HL-60 (cell line): ENCODE results near the gene TMUB2.

Source experiments
- DNase-seq, 2 experiments: peaks; one replicate each; pipeline ENCODE4 v3.0.0-alpha.2; 2010 to 2020; ENCODE audit warnings: low read depth in 1 of 2, low spot score in 1 of 2
- H3K27ac ChIP-seq: fragments of 250-450 bp; sonication (Bioruptor Pico); replicated peaks from 2 replicates; pipeline ENCODE4 v1.5.1; 2020; ENCODE audit warnings: mild to moderate bottlenecking, moderate library complexity
- H3K27me3 ChIP-seq: fragments of 250-450 bp; sonication (Bioruptor Pico); 2 replicates; pipeline ENCODE4 v1.5.1; 2021; ENCODE audit warnings: mild to moderate bottlenecking, moderate library complexity; ENCODE audit not compliant: insufficient read depth, poor library complexity, severe bottlenecking
- H3K4me3 ChIP-seq: replicated peaks from 2 replicates; pipeline ENCODE4 v1.5.1; 2011; ENCODE audit warnings: mild to moderate bottlenecking, control low read depth, low read length; ENCODE audit not compliant: insufficient read depth
- CTCF ChIP-seq: IDR thresholded peaks from one replicate; pipeline ENCODE4 v1.5.1; 2011; ENCODE audit warnings: low read length, control low read depth, inconsistent platforms; ENCODE audit not compliant: insufficient read depth
- GABPA ChIP-seq: IDR thresholded peaks from 2 replicates; pipeline ENCODE4 v1.6.1; 2012; ENCODE audit warnings: low read depth
- POLR2AphosphoS5 ChIP-seq: IDR thresholded peaks from 2 replicates; pipeline ENCODE4 v1.6.1; 2012; ENCODE audit warnings: low read depth
- REST ChIP-seq: IDR thresholded peaks from 2 replicates; pipeline ENCODE4 v1.6.1; 2012; ENCODE audit warnings: low read depth; ENCODE audit not compliant: insufficient replicate concordance
- SPI1 ChIP-seq: IDR thresholded peaks from 2 replicates; pipeline ENCODE4 v1.6.1; 2012; ENCODE audit warnings: low read depth, mild to moderate bottlenecking, borderline replicate concordance

TMUB2 gene

DNA sequence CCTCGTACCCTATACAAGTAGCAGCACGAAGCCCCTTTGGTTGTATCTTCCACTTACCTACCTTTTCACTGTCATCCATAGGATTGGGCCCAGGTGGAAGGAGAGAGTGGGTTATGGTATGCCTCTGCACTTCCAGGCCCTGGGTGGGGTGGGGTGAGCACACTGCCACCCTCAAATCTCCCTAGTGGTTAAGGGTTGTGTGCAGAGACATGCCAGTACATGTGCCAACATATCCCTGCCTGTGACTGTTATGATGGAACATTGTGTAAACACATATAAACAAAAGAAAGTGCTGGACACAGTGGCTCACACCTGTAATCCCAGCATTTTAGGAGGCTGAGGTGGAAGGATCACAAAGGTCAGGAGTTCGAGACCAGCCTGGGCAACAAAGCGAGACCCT, 33.9 kb upstream of the TMUB2 start:
- no peak for DNase-seq
- TF ChIP-seq GABPA = no peak
- Histone ChIP-seq H3K27ac (no peak overlapping the region), H3K27me3 (no peaks in the 10 kb centered on the region), H3K4me3 (no peak overlapping the region)

- DNase-seq = no peak
- no peak for TF ChIP-seq GABPA
- no peak for TF ChIP-seq CTCF
- TF ChIP-seq POLR2AphosphoS5 = no peak
- no peak for TF ChIP-seq REST
- no peak for TF ChIP-seq SPI1
Measured at GRCh38 chr17:44155488-44155887, 31.3 kb upstream of the TMUB2 start.

GRCh38 chr17:44159519-44160210, 27.1 kb upstream of the TMUB2 start:
- DNase-seq = no peak
- Histone ChIP-seq H3K27ac (no peak overlapping the region), H3K4me3 (no peak overlapping the region), H3K27me3 (no peaks in the 10 kb centered on the region)
- TF ChIP-seq GABPA (no peak), SPI1 (no peak), POLR2AphosphoS5 (no peak), CTCF (no peak), REST (no peak)

More at GRCh38 chr17:44155488-44155887, 31.3 kb upstream of the TMUB2 start:
- H3K27ac ChIP-seq = no peak overlapping the region
- no peak overlapping the region for H3K4me3 ChIP-seq
- no peaks in the 10 kb centered on the region for H3K27me3 ChIP-seq

DNA sequence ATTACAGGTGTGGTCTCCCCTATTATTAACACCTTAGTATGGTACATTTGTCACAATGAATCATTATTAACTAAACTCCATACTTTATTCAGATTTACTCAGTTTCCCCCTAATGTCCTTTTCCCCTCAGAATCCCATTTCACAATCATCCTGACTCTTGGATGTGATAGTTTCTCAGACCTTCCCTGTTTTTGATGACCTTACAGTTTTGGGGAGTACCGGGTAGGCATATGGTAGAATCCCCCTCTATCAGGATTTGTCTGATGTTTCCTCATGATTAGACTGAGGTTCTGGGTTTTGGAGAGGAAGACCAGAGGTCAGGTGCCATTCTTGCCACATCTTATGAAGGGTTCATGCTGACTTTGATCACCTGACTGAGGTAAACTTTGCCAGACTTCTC, 22.3 kb upstream of the TMUB2 start:
- no peak for DNase-seq
- H3K27me3 ChIP-seq = no peaks in the 10 kb centered on the region
- no peak overlapping the region for H3K27ac ChIP-seq
- TF ChIP-seq POLR2AphosphoS5 = no peak
- no peak for TF ChIP-seq CTCF
- no peak overlapping the region for H3K4me3 ChIP-seq
